ENCODE results near the gene RPS6KA2. TPM values are rescaled to one million over a fixed set of nuclear protein-coding genes. Genes with fewer than 3 reads are reported as not detected.

RPS6KA2 gene
- total and polyA plus RNA-seq, 9 donors = 24.4 to 75.5 (median 48.1) TPM

DNA sequence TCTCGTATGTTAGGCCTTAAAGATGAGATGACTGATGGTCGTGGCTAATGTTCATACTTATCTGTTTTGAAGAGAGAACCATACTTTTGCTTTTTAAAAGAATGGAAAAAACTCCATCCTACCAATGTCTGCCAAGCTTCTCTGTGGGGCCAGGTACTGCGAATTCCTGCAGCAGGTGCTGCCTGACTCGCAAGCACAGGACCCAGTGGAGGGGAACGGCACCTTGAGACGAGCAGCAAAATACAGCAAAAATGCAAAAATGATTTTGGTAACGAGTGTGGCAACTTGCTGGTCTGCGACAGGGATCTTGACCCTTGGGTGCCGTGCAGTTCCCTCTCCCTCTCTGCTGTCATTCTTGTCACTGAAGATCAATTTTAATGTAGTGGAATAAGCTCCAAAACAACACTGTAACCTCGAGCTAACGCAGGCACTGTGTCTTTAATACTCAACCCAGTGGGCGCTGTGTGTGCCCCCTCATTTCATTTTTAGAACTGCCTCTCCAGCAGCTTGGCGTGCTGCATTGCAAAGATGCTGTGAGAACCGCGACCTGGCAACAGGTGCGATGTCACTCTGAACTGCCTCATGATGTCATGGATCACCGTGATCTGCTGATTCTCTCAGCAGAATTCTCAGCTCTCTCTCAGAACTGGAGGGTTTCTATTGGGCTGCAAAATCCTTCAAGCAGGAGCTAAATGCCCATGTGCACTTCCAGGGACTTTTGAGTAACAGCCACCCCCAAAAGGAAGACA, 92.2 kb downstream of the RPS6KA2 start:
- intact Hi-C loops (cut with DNase I) = no loop called here
- H3K36me3 ChIP-seq = no peaks in the 10 kb centered on the region

DNA sequence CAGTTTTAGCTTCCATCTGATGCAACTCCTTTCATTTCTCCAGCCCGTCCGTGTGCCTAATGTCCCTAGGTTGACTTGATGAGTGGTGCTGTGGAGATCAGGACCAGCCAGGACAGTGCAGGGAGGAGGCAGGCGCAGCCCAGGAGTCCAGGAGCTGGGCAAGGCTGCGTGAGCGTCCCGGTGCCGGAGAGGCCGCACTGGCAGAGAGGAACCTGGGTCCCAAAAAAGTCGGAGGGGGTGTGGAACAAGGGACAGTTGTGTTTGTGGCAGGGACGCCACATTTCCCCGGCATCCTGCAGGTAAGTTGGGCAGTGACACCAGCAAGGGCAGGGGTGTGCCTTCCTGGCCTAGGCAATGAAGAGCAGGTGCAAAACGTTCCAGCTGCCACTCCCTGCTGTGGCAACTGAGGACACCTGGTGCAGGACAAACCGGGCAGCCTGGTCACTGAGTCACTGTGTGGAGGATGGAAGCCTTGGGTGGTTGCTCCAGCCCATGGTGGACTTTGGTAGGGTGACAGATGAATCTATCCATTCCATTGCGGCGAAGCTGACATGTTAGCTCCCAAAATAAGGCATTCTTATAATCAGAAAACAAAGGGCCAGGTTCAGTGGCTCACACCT, 93.7 kb downstream of the RPS6KA2 start:
- Histone ChIP-seq H3K4me3 (no peak overlapping the region), H3K27me3 (no peaks in the 10 kb centered on the region), H3K27ac (no peak overlapping the region), H3K9me3 (no peaks in the 10 kb centered on the region), H3K4me1 (ENCODE audit: insufficient read depth) (no peaks in the 10 kb centered on the region), H3K36me3 (no peaks in the 10 kb centered on the region)
- WGBS, 3 donors = 91 to 94% (median 93%) methylated on average over 15 of the region's 15 CpGs
- intact Hi-C loops (cut with DNase I) = no loop called here
- no peak for TF ChIP-seq POLR2A (IDR thresholded peaks at IDR 0.05)
- no peak for TF ChIP-seq EP300 (IDR thresholded peaks at IDR 0.05)
- TF ChIP-seq, protein P1, sequence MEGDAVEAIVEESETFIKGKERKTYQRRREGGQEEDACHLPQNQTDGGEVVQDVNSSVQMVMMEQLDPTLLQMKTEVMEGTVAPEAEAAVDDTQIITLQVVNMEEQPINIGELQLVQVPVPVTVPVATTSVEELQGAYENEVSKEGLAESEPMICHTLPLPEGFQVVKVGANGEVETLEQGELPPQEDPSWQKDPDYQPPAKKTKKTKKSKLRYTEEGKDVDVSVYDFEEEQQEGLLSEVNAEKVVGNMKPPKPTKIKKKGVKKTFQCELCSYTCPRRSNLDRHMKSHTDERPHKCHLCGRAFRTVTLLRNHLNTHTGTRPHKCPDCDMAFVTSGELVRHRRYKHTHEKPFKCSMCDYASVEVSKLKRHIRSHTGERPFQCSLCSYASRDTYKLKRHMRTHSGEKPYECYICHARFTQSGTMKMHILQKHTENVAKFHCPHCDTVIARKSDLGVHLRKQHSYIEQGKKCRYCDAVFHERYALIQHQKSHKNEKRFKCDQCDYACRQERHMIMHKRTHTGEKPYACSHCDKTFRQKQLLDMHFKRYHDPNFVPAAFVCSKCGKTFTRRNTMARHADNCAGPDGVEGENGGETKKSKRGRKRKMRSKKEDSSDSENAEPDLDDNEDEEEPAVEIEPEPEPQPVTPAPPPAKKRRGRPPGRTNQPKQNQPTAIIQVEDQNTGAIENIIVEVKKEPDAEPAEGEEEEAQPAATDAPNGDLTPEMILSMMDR (IDR thresholded peaks at IDR 0.05) = no peak
- DNase-seq = no peak

More for the DNA sequence above, 92.2 kb downstream of the RPS6KA2 start:
- 92 to 95% (median 92%) methylated on average over 17 of the region's 17 CpGs for WGBS, 3 donors
- Histone ChIP-seq H3K27me3 (no peaks in the 10 kb centered on the region), H3K4me3 (no peak overlapping the region), H3K4me1 (ENCODE audit: insufficient read depth) (no peaks in the 10 kb centered on the region), H3K9me3 (no peaks in the 10 kb centered on the region), H3K27ac (no peak overlapping the region)
- DNase-seq = no peak
- TF ChIP-seq, protein P1 (IDR thresholded peaks at IDR 0.05) = no peak
- TF ChIP-seq POLR2A (IDR thresholded peaks at IDR 0.05) = no peak
- TF ChIP-seq EP300 (IDR thresholded peaks at IDR 0.05) = no peak

DNA sequence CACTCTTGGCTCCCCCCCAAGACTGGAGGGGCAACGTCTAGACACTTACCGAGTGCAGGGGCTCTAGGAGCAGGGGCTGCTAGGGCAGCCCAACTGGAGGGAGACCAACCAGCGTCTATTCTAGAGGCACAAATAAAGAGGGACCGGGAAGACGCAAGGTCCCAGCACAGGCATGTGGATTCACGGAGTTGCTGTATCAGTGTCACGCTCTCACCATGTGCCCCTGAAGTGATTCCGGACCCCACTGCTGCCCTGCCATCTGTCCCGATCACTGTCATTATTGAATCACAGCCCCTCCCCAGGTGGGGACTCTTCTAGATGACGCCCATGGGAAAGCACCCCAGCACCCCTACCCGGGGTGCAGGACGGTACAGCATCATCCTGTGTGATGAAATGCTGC, 94.7 kb downstream of the RPS6KA2 start:
- H3K4me1 ChIP-seq (ENCODE audit: insufficient read depth) = peaks cover 2% of the 10 kb centered on the region
- no peak overlapping the region for H3K4me3 ChIP-seq
- H3K27ac ChIP-seq = no peak overlapping the region
- no peaks in the 10 kb centered on the region for H3K9me3 ChIP-seq
- no peaks in the 10 kb centered on the region for H3K27me3 ChIP-seq
- DNase-seq = no peak
- H3K36me3 ChIP-seq = no peaks in the 10 kb centered on the region
- intact Hi-C loops (cut with DNase I) = no loop called here
- 93 to 95% (median 94%) methylated on average over 12 of the region's 12 CpGs for WGBS, 3 donors
- TF ChIP-seq POLR2A (IDR thresholded peaks at IDR 0.05) = no peak
- TF ChIP-seq, protein P1 (IDR thresholded peaks at IDR 0.05) = no peak
- no peak for TF ChIP-seq EP300 (IDR thresholded peaks at IDR 0.05)

DNA sequence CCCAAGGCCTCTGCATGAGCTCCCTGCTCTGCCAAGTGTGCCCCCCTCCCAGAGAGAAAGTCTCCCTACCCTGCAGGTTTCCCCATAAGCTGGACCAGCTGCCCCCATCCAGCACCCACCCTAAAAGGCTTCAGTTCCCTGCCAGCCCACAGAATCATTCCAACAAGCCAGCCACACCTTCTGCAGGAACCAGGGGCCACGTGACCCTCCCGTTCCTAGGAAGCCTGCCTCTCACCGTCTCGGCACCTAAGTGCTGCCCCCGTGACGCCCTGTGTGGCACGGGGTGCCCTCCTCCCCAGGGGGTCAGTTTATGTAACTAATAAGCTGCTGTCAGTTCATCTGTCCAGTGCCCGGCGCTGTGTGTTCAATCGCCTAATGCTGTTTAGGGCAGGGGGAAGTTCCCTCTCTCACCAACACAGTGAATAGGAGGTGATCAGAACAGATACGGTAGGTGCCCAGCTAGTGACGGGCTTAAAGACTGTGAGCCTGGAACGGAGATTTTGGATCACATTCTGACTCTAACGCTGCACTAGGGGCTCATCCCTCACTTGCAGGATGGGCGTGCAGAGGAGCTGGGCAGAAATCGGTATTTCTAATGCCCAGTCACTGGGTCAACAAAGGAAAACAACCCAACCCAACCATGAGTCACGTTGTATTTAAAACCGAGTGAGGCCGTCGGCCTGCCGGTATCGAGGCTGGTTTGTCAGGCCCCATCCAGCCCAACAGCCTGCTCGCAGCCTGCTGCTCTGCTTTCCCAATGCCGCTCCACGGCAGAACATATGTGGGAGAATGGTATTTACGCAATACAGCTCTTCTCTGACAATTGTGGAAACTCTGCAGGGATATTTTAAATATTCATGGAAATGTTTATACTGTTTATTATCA, 96.6 kb downstream of the RPS6KA2 start:
- DNase-seq = no peak
- peaks cover 7% of the 10 kb centered on the region for H3K4me1 ChIP-seq (ENCODE audit: insufficient read depth)
- no peak overlapping the region for H3K27ac ChIP-seq
- TF ChIP-seq POLR2A (IDR thresholded peaks at IDR 0.05) (no peak), EP300 (IDR thresholded peaks at IDR 0.05) (no peak)
- TF ChIP-seq, protein P1 (IDR thresholded peaks at IDR 0.05) = no peak
- no peak overlapping the region for H3K4me3 ChIP-seq
- intact Hi-C loops (cut with DNase I) = no loop called here
- H3K36me3 ChIP-seq = no peaks in the 10 kb centered on the region
- no peaks in the 10 kb centered on the region for H3K9me3 ChIP-seq
- no peaks in the 10 kb centered on the region for H3K27me3 ChIP-seq
- 95 to 96% (median 96%) methylated on average over 26 of the region's 26 CpGs for WGBS, 3 donors
